ENCODE results near the gene SHMT2.

The SHMT2 gene

GRCh38 chr12:57240926-57241401, 11.5 kb downstream of the SHMT2 start:
- DNase-seq, result no peak

GRCh38 chr12:57241402-57242310, 12.1 kb downstream of the SHMT2 start:
- no peak for DNase-seq

- DNase-seq, result no peak
Observed at GRCh38 chr12:57242329-57242690, 12.8 kb downstream of the SHMT2 start.

- no peak for DNase-seq
Observed at GRCh38 chr12:57242691-57243454, 13.4 kb downstream of the SHMT2 start.

GRCh38 chr12:57243521-57244311, 14.2 kb downstream of the SHMT2 start:
- peak; percentile 64 for DNase-seq

GRCh38 chr12:57244312-57244696, 14.8 kb downstream of the SHMT2 start:
- no peak for DNase-seq

- DNase-seq, result no peak
Observed at GRCh38 chr12:57247041-57247440, 17.5 kb downstream of the SHMT2 start.

GRCh38 chr12:57248934-57249742, 19.6 kb downstream of the SHMT2 start:
- no peak for DNase-seq

- no peak for DNase-seq
Observed at GRCh38 chr12:57250541-57250940, 21.0 kb downstream of the SHMT2 start.

- no peak for DNase-seq
Observed at GRCh38 chr12:57250956-57251355, 21.4 kb downstream of the SHMT2 start, which contains the start of gene STAC3. TSS of gene STAC3 (minus strand) at chr12:57251187. CDS start at chr12:57249636, 1,551 bp downstream.

GRCh38 chr12:57254506-57255280, 25.2 kb downstream of the SHMT2 start:
- no peak for DNase-seq

- no peak for DNase-seq
Observed at GRCh38 chr12:57255916-57256315, 26.4 kb downstream of the SHMT2 start.

GRCh38 chr12:57258977-57259970, 29.8 kb downstream of the SHMT2 start:
- no peak for DNase-seq

GRCh38 chr12:57260366-57260765, 30.9 kb downstream of the SHMT2 start:
- no peak for DNase-seq

GRCh38 chr12:57261428-57261865, 31.9 kb downstream of the SHMT2 start:
- no peak for DNase-seq

- DNase-seq, result no peak
Observed at GRCh38 chr12:57262126-57262822, 32.8 kb downstream of the SHMT2 start.

GRCh38 chr12:57263096-57263495, 33.6 kb downstream of the SHMT2 start:
- DNase-seq, result no peak

GRCh38 chr12:57266681-57267080, 37.2 kb downstream of the SHMT2 start:
- DNase-seq, result no peak

GRCh38 chr12:57268264-57268663, 38.8 kb downstream of the SHMT2 start:
- peak; percentile 34 for DNase-seq

All from fibroblast of skin of abdomen (primary cell).